Measurements from ENCODE around the gene CNTN6. TPM values are rescaled to one million over a fixed set of nuclear protein-coding genes. Genes with fewer than 3 reads are reported as not detected.

CNTN6 gene
- total and polyA plus RNA-seq, 10 donors: 0.07 to 0.35 TPM; not detected in 8

DNA sequence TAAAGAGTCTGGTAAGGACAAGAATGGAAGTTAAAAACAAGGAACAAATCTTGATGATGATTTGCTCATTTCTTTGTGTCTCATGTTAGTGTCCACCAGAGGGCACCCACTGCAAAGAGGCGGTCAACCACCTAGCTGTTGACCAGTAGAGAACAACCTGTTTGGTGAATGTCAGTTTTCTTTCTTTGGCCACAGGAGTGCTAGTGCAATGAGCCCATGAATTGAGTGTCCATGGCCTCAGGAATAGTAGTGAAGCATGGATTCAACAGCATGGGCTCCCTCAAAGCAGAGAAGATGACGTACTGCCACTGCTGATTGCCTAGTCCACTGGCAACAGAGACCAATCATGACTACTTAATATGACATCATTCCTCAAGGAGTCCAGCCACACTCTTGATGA is 10.7 kb upstream of the CNTN6 start:
- H3K4me1 ChIP-seq: no peaks in the 10 kb centered on the region
- no peak overlapping the region for H3K4me3 ChIP-seq
- WGBS, 5 donors: 68 to 80% (median 75%) methylated on average over 2 of the region's 2 CpGs
- H3K27ac ChIP-seq: no peak overlapping the region
- H3K9me3 ChIP-seq: no peaks in the 10 kb centered on the region
- TF ChIP-seq POLR2AphosphoS5 (IDR thresholded peaks at IDR 0.05) (no peak), CTCF (IDR thresholded peaks at IDR 0.05 in 8 of 11, conservative IDR thresholded peaks at IDR 0.05 in 3 of 11) (peak in 8 of 11 experiments; percentile 18 to 50 (median 45)), POLR2A (IDR thresholded peaks at IDR 0.05) (no peak)
- intact Hi-C loops (cut with DNase I; ENCODE audit: low total_unique reads): loop anchor here (10.0 kb wide), 1 partner anchor 903 kb away; no protein-coding TSS in a partner anchor
- no peak for DNase-seq
- no peaks in the 10 kb centered on the region for H3K36me3 ChIP-seq
- no peaks in the 10 kb centered on the region for H3K27me3 ChIP-seq (replicated peaks in 1 of 7)

- no peak overlapping the region for H3K27ac ChIP-seq
Measured at GRCh38 chr3:1087066-1087560, 5.7 kb upstream of the CNTN6 start.

DNA sequence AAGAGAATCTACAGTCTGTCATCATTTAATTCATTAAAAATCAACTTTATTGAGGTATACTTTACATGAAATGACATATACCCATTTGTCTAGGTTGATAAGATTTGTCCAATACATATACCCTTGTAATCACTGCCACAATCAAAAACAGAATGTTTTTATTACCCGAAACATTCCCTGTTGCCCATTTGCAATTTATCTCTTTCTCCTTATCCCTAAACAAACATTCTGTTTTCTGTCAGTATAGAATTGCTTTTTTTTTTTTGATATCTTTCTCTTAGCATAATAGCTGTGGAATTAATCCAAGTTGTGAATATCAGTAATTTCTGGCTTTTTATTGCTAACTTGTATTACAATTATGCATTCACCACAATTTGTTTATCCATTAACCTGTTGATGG is 4.3 kb upstream of the CNTN6 start:
- TF ChIP-seq POLR2A (IDR thresholded peaks at IDR 0.05) (no peak), POLR2AphosphoS5 (IDR thresholded peaks at IDR 0.05) (no peak), CTCF (IDR thresholded peaks at IDR 0.05 in 8 of 11, conservative IDR thresholded peaks at IDR 0.05 in 3 of 11) (no peak)
- H3K4me3 ChIP-seq: no peak overlapping the region
- no peaks in the 10 kb centered on the region for H3K4me1 ChIP-seq
- 86 to 95% (median 88%) methylated on average over 1 of the region's 1 CpG for WGBS, 5 donors
- no peak overlapping the region for H3K27ac ChIP-seq
- H3K27me3 ChIP-seq (replicated peaks in 1 of 7): no peaks in the 10 kb centered on the region
- H3K9me3 ChIP-seq: no peaks in the 10 kb centered on the region
- no peaks in the 10 kb centered on the region for H3K36me3 ChIP-seq
- intact Hi-C loops (cut with DNase I; ENCODE audit: low total_unique reads): loop anchor here (10.0 kb wide), 1 partner anchor 896 kb away; no protein-coding TSS in a partner anchor
- DNase-seq: no peak

More at GRCh38 chr3:1087066-1087560, 5.7 kb upstream of the CNTN6 start:
- Histone ChIP-seq H3K4me1 (no peaks in the 10 kb centered on the region), H3K9me3 (no peaks in the 10 kb centered on the region), H3K27me3 (replicated peaks in 1 of 7) (no peaks in the 10 kb centered on the region), H3K36me3 (no peaks in the 10 kb centered on the region), H3K4me3 (no peak overlapping the region)
- DNase-seq: no peak
- intact Hi-C loops (cut with DNase I; ENCODE audit: low total_unique reads): loop anchor here (10.0 kb wide), 1 partner anchor 898 kb away; no protein-coding TSS in a partner anchor
- TF ChIP-seq POLR2AphosphoS5 (IDR thresholded peaks at IDR 0.05) (no peak), CTCF (IDR thresholded peaks at IDR 0.05 in 8 of 11, conservative IDR thresholded peaks at IDR 0.05 in 3 of 11) (peak in 3 of 11 experiments; percentile 7 to 37 (median 19)), POLR2A (IDR thresholded peaks at IDR 0.05) (no peak)
- 38 to 58% (median 48%) methylated on average over 3 of the region's 3 CpGs for WGBS, 5 donors

- Histone ChIP-seq H3K9me3 (no peaks in the 10 kb centered on the region), H3K4me1 (no peaks in the 10 kb centered on the region), H3K27ac (no peak overlapping the region), H3K4me3 (no peak overlapping the region), H3K36me3 (no peaks in the 10 kb centered on the region), H3K27me3 (replicated peaks in 1 of 7) (no peaks in the 10 kb centered on the region)
- WGBS, 5 donors: 70 to 85% (median 79%) methylated on average over 1 of the region's 1 CpG
- no peak for DNase-seq
- intact Hi-C loops (cut with DNase I; ENCODE audit: low total_unique reads): loop anchor here (10.0 kb wide), 1 partner anchor 164 kb away; no protein-coding TSS in a partner anchor
- TF ChIP-seq CTCF (IDR thresholded peaks at IDR 0.05 in 8 of 11, conservative IDR thresholded peaks at IDR 0.05 in 3 of 11) (no peak), POLR2AphosphoS5 (IDR thresholded peaks at IDR 0.05) (no peak), POLR2A (IDR thresholded peaks at IDR 0.05) (no peak)
Measured at GRCh38 chr3:1091286-1091685, 1.5 kb upstream of the CNTN6 start.

Measured in spleen (tissue), 11 donors.